Testis (tissue), 2 donors: ENCODE results near the gene DCST2.

Experiments used
- POLR2A ChIP-seq: fragments of 450-650 bp; IDR thresholded peaks from one replicate; pipeline ENCODE4 v1.6.1; 2017; ENCODE audit warnings: antibody characterized with exemption, mild to moderate bottlenecking, moderate library complexity
- TF ChIP-seq, protein P1 (sequence below), 3 experiments: fragments of 450-650 bp in 2 of 3; fragments of 200-600 bp in 1 of 3; sonication (generic) in 1 of 3; IDR thresholded peaks; one replicate each; pipeline ENCODE4 v1.5.1; 2016 to 2019; ENCODE audit warnings: antibody characterized with exemption in 3 of 3, mild to moderate bottlenecking in 2 of 3, moderate library complexity in 1 of 3

DNA sequence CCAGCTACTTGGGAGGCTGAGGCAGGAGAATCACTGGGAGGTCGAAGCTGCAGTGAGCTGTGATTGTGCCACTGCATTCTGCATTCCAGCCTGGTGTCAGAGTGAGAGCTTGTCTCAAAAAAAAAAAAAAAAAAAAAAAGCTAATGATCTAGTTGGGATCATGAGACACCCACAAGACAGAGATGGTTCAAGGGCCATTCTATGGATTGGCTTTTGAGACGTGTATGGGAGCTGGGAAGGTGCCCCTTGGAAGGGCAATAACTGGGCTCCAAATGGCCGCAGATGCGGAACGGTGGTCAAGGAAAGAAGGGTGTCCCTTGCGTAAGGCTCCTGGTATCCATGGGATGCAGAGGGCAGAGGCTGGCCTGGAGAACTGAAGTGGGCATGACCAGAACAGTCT lies 10.8 kb upstream of the DCST2 start:
- TF ChIP-seq, protein P1, sequence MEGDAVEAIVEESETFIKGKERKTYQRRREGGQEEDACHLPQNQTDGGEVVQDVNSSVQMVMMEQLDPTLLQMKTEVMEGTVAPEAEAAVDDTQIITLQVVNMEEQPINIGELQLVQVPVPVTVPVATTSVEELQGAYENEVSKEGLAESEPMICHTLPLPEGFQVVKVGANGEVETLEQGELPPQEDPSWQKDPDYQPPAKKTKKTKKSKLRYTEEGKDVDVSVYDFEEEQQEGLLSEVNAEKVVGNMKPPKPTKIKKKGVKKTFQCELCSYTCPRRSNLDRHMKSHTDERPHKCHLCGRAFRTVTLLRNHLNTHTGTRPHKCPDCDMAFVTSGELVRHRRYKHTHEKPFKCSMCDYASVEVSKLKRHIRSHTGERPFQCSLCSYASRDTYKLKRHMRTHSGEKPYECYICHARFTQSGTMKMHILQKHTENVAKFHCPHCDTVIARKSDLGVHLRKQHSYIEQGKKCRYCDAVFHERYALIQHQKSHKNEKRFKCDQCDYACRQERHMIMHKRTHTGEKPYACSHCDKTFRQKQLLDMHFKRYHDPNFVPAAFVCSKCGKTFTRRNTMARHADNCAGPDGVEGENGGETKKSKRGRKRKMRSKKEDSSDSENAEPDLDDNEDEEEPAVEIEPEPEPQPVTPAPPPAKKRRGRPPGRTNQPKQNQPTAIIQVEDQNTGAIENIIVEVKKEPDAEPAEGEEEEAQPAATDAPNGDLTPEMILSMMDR (IDR thresholded peaks at IDR 0.05) = no peak
- no peak for TF ChIP-seq POLR2A
